Glutamatergic neuron (in vitro differentiated cells): ENCODE data around the gene CTCFL. TPM values are rescaled to one million over a fixed set of nuclear protein-coding genes. Genes with fewer than 3 reads are reported as not detected.

Source experiments
- DNase-seq: peaks from one replicate; pipeline ENCODE4 v3.0.0; 2022
- H3K27ac Mint-ChIP-seq: one replicate; pipeline ENCODE4 v1.8.0; 2020; ENCODE audit warnings: mild to moderate bottlenecking, mixed read lengths, inconsistent platforms; ENCODE audit not compliant: unreplicated experiment
- H3K27me3 Mint-ChIP-seq: one replicate; pipeline ENCODE4 v1.8.0; 2020; ENCODE audit warnings: mild to moderate bottlenecking, moderate library complexity, mixed read lengths, inconsistent platforms; ENCODE audit not compliant: unreplicated experiment
- H3K36me3 Mint-ChIP-seq: one replicate; pipeline ENCODE4 v1.8.0; 2020; ENCODE audit warnings: mild to moderate bottlenecking, mixed read lengths, inconsistent platforms; ENCODE audit not compliant: unreplicated experiment
- H3K4me1 Mint-ChIP-seq: one replicate; pipeline ENCODE4 v1.8.0; 2020; ENCODE audit warnings: mild to moderate bottlenecking, low read depth, mixed read lengths, inconsistent platforms; ENCODE audit not compliant: unreplicated experiment
- H3K4me3 Mint-ChIP-seq: one replicate; pipeline ENCODE4 v1.8.0; 2020; ENCODE audit warnings: mild to moderate bottlenecking, mixed read lengths, inconsistent platforms; ENCODE audit not compliant: unreplicated experiment
- H3K9me3 Mint-ChIP-seq: one replicate; pipeline ENCODE4 v1.8.0; 2020; ENCODE audit warnings: mild to moderate bottlenecking, moderate library complexity, mixed read lengths, inconsistent platforms; ENCODE audit not compliant: unreplicated experiment
- total RNA-seq: library from RNA; stranded (reverse); fragmentation: NEBNext Ultra II Directional; extraction: Animal tissue kit (Norgen Biotek cat#: 25700); gene quantifications from one replicate; pipeline ENCODE4 v1.2.1, GENCODE V29; 2021; ENCODE audit not compliant: unreplicated experiment
- TF ChIP-seq, protein P1 (sequence below): fragments of 200-600 bp; sonication (generic); IDR thresholded peaks from one replicate; pipeline ENCODE4 v1.5.0; 2021; ENCODE audit not compliant: partially characterized antibody, unreplicated experiment

CTCFL gene
- total RNA-seq, 1 donor from 2014 or later, result not detected

DNA sequence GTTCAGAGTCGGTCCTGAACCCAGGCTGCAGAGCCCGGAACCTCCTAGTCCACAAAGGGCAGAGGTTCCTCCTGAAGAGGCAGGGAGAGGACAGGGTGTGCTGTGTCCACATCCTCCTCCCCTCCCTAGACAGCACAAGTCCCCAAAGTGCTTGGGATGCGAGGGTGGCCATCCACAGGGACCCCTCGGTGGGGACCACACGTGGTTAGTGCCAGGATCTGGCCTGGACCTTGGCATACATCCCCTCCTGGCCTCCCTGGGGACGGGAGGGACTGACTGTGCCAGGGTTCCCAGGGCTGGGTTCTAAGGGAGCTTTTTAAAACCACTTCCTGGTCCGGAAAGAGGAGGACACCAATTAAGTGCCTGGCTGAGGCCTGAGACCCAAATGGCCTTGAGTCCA lies 63.2 kb downstream of the CTCFL start:
- Mint-ChIP-seq H3K9me3 (peaks cover under 1% of the 10 kb centered on the region), H3K36me3 (no peaks in the 10 kb centered on the region), H3K27me3 (peaks cover 2% of the 10 kb centered on the region), H3K27ac (no peak overlapping the region), H3K4me1 (no peaks in the 10 kb centered on the region), H3K4me3 (no peak overlapping the region)
- TF ChIP-seq, protein P1, sequence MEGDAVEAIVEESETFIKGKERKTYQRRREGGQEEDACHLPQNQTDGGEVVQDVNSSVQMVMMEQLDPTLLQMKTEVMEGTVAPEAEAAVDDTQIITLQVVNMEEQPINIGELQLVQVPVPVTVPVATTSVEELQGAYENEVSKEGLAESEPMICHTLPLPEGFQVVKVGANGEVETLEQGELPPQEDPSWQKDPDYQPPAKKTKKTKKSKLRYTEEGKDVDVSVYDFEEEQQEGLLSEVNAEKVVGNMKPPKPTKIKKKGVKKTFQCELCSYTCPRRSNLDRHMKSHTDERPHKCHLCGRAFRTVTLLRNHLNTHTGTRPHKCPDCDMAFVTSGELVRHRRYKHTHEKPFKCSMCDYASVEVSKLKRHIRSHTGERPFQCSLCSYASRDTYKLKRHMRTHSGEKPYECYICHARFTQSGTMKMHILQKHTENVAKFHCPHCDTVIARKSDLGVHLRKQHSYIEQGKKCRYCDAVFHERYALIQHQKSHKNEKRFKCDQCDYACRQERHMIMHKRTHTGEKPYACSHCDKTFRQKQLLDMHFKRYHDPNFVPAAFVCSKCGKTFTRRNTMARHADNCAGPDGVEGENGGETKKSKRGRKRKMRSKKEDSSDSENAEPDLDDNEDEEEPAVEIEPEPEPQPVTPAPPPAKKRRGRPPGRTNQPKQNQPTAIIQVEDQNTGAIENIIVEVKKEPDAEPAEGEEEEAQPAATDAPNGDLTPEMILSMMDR, result no peak
- DNase-seq, result no peak

DNA sequence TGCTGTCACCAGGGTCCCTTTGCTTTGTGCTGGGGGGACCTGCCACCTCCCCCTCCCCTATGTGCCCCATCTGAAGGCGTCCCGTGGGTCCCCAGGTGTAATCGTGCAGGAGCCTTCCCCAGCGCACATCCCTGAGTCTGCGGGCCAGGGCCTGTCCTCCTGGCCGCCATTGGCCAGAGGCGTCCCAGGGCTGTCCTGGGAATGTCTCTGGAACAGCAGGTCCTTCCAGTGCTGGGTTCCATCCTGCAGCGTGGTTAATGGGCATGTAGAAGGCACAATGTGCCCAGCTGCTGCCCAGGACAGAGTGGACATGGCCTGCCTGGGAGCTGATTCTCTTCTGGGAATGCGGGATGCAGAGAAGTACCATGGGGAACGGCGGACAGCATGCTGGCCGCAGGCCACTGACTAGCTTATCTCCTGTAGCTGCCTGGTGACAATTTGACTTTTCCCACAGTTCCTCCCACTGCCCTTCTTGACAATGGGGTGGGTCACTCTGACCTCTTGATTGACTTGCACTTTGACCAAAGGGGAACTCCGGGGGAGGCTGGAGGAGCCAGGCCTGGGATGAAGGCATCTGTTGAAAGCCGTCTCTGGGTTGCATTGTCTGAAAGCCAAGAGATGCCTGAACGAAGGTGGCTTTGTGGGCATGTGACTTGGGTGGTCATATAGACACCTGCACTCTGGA lies 64.0 kb downstream of the CTCFL start:
- Mint-ChIP-seq H3K9me3 (peaks cover 2% of the 10 kb centered on the region), H3K4me3 (no peak overlapping the region), H3K36me3 (no peaks in the 10 kb centered on the region), H3K27me3 (peaks cover 2% of the 10 kb centered on the region), H3K27ac (no peak overlapping the region), H3K4me1 (no peaks in the 10 kb centered on the region)
- TF ChIP-seq, protein P1, result no peak
- DNase-seq, result no peak

GRCh38 chr20:57459897-57460296 lies 65.0 kb downstream of the CTCFL start:
- Mint-ChIP-seq H3K4me3 (no peak overlapping the region), H3K27ac (no peak overlapping the region), H3K4me1 (no peaks in the 10 kb centered on the region), H3K9me3 (peaks cover 2% of the 10 kb centered on the region), H3K27me3 (peaks cover 6% of the 10 kb centered on the region), H3K36me3 (no peaks in the 10 kb centered on the region)
- DNase-seq, result no peak
- TF ChIP-seq, protein P1, result no peak

GRCh38 chr20:57459278-57459677 lies 65.7 kb downstream of the CTCFL start:
- Mint-ChIP-seq H3K36me3 (no peaks in the 10 kb centered on the region), H3K27me3 (peaks cover 6% of the 10 kb centered on the region), H3K27ac (no peak overlapping the region), H3K4me1 (no peaks in the 10 kb centered on the region), H3K9me3 (peaks cover 2% of the 10 kb centered on the region), H3K4me3 (no peak overlapping the region)
- DNase-seq, result no peak
- TF ChIP-seq, protein P1, result no peak

DNA sequence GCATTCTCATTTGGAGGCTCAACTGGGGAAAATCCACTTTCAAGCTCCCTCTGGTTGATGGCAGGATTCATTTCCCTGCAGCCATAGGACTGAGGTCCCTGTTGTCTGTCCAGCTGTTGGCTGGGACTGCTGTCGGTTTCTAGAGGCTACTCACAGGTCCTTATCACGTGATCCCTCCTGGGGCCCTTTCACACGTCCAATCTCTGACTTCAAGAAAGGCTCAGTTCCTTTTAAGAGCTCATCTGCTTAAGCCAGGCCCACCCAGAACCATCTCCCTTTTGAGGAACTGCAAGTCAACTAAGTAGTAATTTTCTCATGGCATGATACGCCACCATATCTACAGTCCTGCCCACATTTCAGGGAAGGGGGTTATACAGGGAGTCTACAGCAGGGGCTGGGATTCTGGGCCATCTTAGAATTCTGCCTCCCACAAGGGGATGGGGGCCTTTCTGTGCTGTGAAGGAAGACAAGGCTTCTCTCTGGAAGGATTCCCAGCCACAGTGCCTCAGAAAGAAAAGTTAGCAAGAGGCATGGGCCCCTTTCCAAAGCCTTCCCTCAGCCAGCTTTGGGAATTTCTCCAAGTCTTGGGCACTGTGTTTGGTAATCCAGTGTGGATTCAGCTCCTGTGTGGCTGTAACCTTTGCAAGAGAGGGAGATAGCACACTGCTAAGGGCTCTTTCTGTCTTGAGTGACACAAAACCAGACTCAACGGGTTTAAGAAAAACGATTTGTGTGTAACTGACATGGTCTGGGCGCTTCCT lies 66.4 kb downstream of the CTCFL start:
- Mint-ChIP-seq H3K4me3 (no peak overlapping the region), H3K36me3 (no peaks in the 10 kb centered on the region), H3K27me3 (peaks cover 8% of the 10 kb centered on the region), H3K9me3 (peaks cover 2% of the 10 kb centered on the region), H3K27ac (no peak overlapping the region), H3K4me1 (no peaks in the 10 kb centered on the region)
- TF ChIP-seq, protein P1, result no peak
- DNase-seq, result no peak
